ENCODE results near the gene COL4A6.

COL4A6 gene

GRCh38 chrX:108217876-108218275 is 220.3 kb downstream of the COL4A6 start:
- H3K79me2 ChIP-seq (ENCODE audit: low read length) = no peaks in the 10 kb centered on the region
- H3K9me3 ChIP-seq (replicated peaks; ENCODE audit: insufficient read depth, low read length) = no peaks in the 10 kb centered on the region
- DNase-seq = no peak
- no peak overlapping the region for H3K4me2 ChIP-seq (ENCODE audit: low read depth, low read length)
- TF ChIP-seq EZH2 (optimal IDR thresholded peaks at IDR 0.05; ENCODE audit: low read depth, low read length) (no peak), EZH2phosphoT487 (IDR thresholded peaks at IDR 0.05; ENCODE audit: low read length) (no peak)
- TF ChIP-seq, protein P1, sequence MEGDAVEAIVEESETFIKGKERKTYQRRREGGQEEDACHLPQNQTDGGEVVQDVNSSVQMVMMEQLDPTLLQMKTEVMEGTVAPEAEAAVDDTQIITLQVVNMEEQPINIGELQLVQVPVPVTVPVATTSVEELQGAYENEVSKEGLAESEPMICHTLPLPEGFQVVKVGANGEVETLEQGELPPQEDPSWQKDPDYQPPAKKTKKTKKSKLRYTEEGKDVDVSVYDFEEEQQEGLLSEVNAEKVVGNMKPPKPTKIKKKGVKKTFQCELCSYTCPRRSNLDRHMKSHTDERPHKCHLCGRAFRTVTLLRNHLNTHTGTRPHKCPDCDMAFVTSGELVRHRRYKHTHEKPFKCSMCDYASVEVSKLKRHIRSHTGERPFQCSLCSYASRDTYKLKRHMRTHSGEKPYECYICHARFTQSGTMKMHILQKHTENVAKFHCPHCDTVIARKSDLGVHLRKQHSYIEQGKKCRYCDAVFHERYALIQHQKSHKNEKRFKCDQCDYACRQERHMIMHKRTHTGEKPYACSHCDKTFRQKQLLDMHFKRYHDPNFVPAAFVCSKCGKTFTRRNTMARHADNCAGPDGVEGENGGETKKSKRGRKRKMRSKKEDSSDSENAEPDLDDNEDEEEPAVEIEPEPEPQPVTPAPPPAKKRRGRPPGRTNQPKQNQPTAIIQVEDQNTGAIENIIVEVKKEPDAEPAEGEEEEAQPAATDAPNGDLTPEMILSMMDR (IDR thresholded peaks at IDR 0.05; ENCODE audit: low read length) = no peak
- no peaks in the 10 kb centered on the region for H3K27me3 ChIP-seq (replicated peaks; ENCODE audit: insufficient read depth, low read length)
- H2AFZ ChIP-seq (ENCODE audit: low read length) = no peak overlapping the region
- H4K20me1 ChIP-seq (ENCODE audit: insufficient read depth, low read length) = no peaks in the 10 kb centered on the region
- no peak overlapping the region for H3K9ac ChIP-seq (ENCODE audit: low read length)
- no peak overlapping the region for H3K4me3 ChIP-seq (ENCODE audit: low read length)
- no peak overlapping the region for H3K27ac ChIP-seq (ENCODE audit: low read length)
- no peaks in the 10 kb centered on the region for H3K36me3 ChIP-seq (replicated peaks; ENCODE audit: insufficient read depth, low read length)
- no peaks in the 10 kb centered on the region for H3K4me1 ChIP-seq (ENCODE audit: low read length)
- H3F3A ChIP-seq (ENCODE audit: insufficient read depth, low read length) = no peaks in the 10 kb centered on the region
- no peaks in the 10 kb centered on the region for H3K9me2 ChIP-seq (replicated peaks; ENCODE audit: insufficient read depth, low read length)

- H3K27ac ChIP-seq (ENCODE audit: low read length) = no peak overlapping the region
- TF ChIP-seq, protein P1 (IDR thresholded peaks at IDR 0.05; ENCODE audit: low read length) = no peak
- TF ChIP-seq EZH2 (optimal IDR thresholded peaks at IDR 0.05; ENCODE audit: low read depth, low read length) (no peak), EZH2phosphoT487 (IDR thresholded peaks at IDR 0.05; ENCODE audit: low read length) (no peak)
- no peaks in the 10 kb centered on the region for H4K20me1 ChIP-seq (ENCODE audit: insufficient read depth, low read length)
- H3K9me2 ChIP-seq (replicated peaks; ENCODE audit: insufficient read depth, low read length) = no peaks in the 10 kb centered on the region
- no peaks in the 10 kb centered on the region for H3K27me3 ChIP-seq (replicated peaks; ENCODE audit: insufficient read depth, low read length)
- no peaks in the 10 kb centered on the region for H3K79me2 ChIP-seq (ENCODE audit: low read length)
- H2AFZ ChIP-seq (ENCODE audit: low read length) = no peak overlapping the region
- H3K9me3 ChIP-seq (replicated peaks; ENCODE audit: insufficient read depth, low read length) = no peaks in the 10 kb centered on the region
- no peak overlapping the region for H3K4me2 ChIP-seq (ENCODE audit: low read depth, low read length)
- H3K9ac ChIP-seq (ENCODE audit: low read length) = no peak overlapping the region
- H3K36me3 ChIP-seq (replicated peaks; ENCODE audit: insufficient read depth, low read length) = no peaks in the 10 kb centered on the region
- H3K4me1 ChIP-seq (ENCODE audit: low read length) = no peaks in the 10 kb centered on the region
- DNase-seq = no peak
- no peaks in the 10 kb centered on the region for H3F3A ChIP-seq (ENCODE audit: insufficient read depth, low read length)
- H3K4me3 ChIP-seq (ENCODE audit: low read length) = no peak overlapping the region
Observed at GRCh38 chrX:108216919-108217571, 221.2 kb downstream of the COL4A6 start.

- Histone ChIP-seq H3K9me2 (replicated peaks; ENCODE audit: insufficient read depth, low read length) (no peaks in the 10 kb centered on the region), H3K9me3 (replicated peaks; ENCODE audit: insufficient read depth, low read length) (no peaks in the 10 kb centered on the region), H3K79me2 (ENCODE audit: low read length) (no peaks in the 10 kb centered on the region), H3K4me1 (ENCODE audit: low read length) (no peaks in the 10 kb centered on the region), H3K4me2 (ENCODE audit: low read depth, low read length) (no peak overlapping the region), H2AFZ (ENCODE audit: low read length) (no peak overlapping the region), H3K9ac (ENCODE audit: low read length) (no peak overlapping the region), H3K27ac (ENCODE audit: low read length) (no peak overlapping the region), H3F3A (ENCODE audit: insufficient read depth, low read length) (no peaks in the 10 kb centered on the region), H3K36me3 (replicated peaks; ENCODE audit: insufficient read depth, low read length) (no peaks in the 10 kb centered on the region), H3K27me3 (replicated peaks; ENCODE audit: insufficient read depth, low read length) (no peaks in the 10 kb centered on the region), H4K20me1 (ENCODE audit: insufficient read depth, low read length) (no peaks in the 10 kb centered on the region), H3K4me3 (ENCODE audit: low read length) (no peak overlapping the region)
- no peak for DNase-seq
- TF ChIP-seq, protein P1 (IDR thresholded peaks at IDR 0.05; ENCODE audit: low read length) = no peak
- no peak for TF ChIP-seq EZH2phosphoT487 (IDR thresholded peaks at IDR 0.05; ENCODE audit: low read length)
- no peak for TF ChIP-seq EZH2 (optimal IDR thresholded peaks at IDR 0.05; ENCODE audit: low read depth, low read length)
Observed at GRCh38 chrX:108216405-108216804, 221.8 kb downstream of the COL4A6 start.
